22Rv1 (cell line): ENCODE measurements around the gene RAB11FIP3.

Experiments
- CTCF ChIP-seq: fragments of 450-650 bp; IDR thresholded peaks from 2 replicates; pipeline ENCODE4 v1.5.1; 2017; ENCODE audit warnings: mild to moderate bottlenecking
- ZFX ChIP-seq: fragments of 450-650 bp; IDR thresholded peaks from 2 replicates; pipeline ENCODE4 v1.6.1; 2017; ENCODE audit warnings: antibody characterized with exemption, borderline replicate concordance

- TF ChIP-seq CTCF (no peak), ZFX (no peak)
These were observed 49.3 kb upstream of the RAB11FIP3 start for GRCh38 chr16:375927-376816.
